Measurements from ENCODE around the gene EMX1. TPM values are rescaled to one million over a fixed set of nuclear protein-coding genes. Genes with fewer than 3 reads are reported as not detected.

EMX1 gene
- total RNA-seq, 1 donor from 2014 or later, result not detected

- Mint-ChIP-seq H3K9me3 (ENCODE audit: low read depth) (no peaks in the 10 kb centered on the region), H3K4me1 (ENCODE audit: low read depth) (peaks cover 15% of the 10 kb centered on the region), H3K27ac (ENCODE audit: unreplicated experiment) (no peak overlapping the region), H3K4me3 (ENCODE audit: unreplicated experiment) (no peak overlapping the region), H3K27me3 (ENCODE audit: low read depth) (peaks cover 9% of the 10 kb centered on the region), H3K36me3 (ENCODE audit: low read depth) (peaks cover 14% of the 10 kb centered on the region)
- no peak for DNase-seq (ENCODE audit: low spot score)
- TF ChIP-seq CTCF (IDR thresholded peaks at IDR 0.05), result no peak
Measured at GRCh38 chr2:72942881-72943418, 25.6 kb downstream of the EMX1 start.

GRCh38 chr2:72943540-72944395, 26.4 kb downstream of the EMX1 start:
- Mint-ChIP-seq H3K27ac (ENCODE audit: unreplicated experiment) (no peak overlapping the region), H3K27me3 (ENCODE audit: low read depth) (peaks cover 6% of the 10 kb centered on the region), H3K4me3 (ENCODE audit: unreplicated experiment) (no peak overlapping the region), H3K4me1 (ENCODE audit: low read depth) (peaks cover 15% of the 10 kb centered on the region), H3K9me3 (ENCODE audit: low read depth) (no peaks in the 10 kb centered on the region), H3K36me3 (ENCODE audit: low read depth) (peaks cover 15% of the 10 kb centered on the region)
- TF ChIP-seq CTCF (IDR thresholded peaks at IDR 0.05), result no peak
- no peak for DNase-seq (ENCODE audit: low spot score)

- Mint-ChIP-seq H3K4me3 (ENCODE audit: unreplicated experiment) (no peak overlapping the region), H3K27ac (ENCODE audit: unreplicated experiment) (no peak overlapping the region), H3K36me3 (ENCODE audit: low read depth) (peaks cover 16% of the 10 kb centered on the region), H3K9me3 (ENCODE audit: low read depth) (no peaks in the 10 kb centered on the region), H3K27me3 (ENCODE audit: low read depth) (no peaks in the 10 kb centered on the region), H3K4me1 (ENCODE audit: low read depth) (peaks cover 15% of the 10 kb centered on the region)
- no peak for DNase-seq (ENCODE audit: low spot score)
- TF ChIP-seq CTCF (IDR thresholded peaks at IDR 0.05), result no peak
Measured at GRCh38 chr2:72944804-72945449, 27.6 kb downstream of the EMX1 start.

GRCh38 chr2:72945450-72946019, 28.2 kb downstream of the EMX1 start:
- Mint-ChIP-seq H3K4me1 (ENCODE audit: low read depth) (peaks cover 12% of the 10 kb centered on the region), H3K4me3 (ENCODE audit: unreplicated experiment) (no peak overlapping the region), H3K36me3 (ENCODE audit: low read depth) (peaks cover 14% of the 10 kb centered on the region), H3K9me3 (ENCODE audit: low read depth) (no peaks in the 10 kb centered on the region), H3K27me3 (ENCODE audit: low read depth) (no peaks in the 10 kb centered on the region), H3K27ac (ENCODE audit: unreplicated experiment) (no peak overlapping the region)
- DNase-seq (ENCODE audit: low spot score), result no peak
- no peak for TF ChIP-seq CTCF (IDR thresholded peaks at IDR 0.05)

- TF ChIP-seq CTCF (IDR thresholded peaks at IDR 0.05), result no peak
- peaks cover 14% of the 10 kb centered on the region for H3K36me3 Mint-ChIP-seq (ENCODE audit: low read depth)
- peaks cover 3% of the 10 kb centered on the region for H3K4me1 Mint-ChIP-seq (ENCODE audit: low read depth)
- DNase-seq (ENCODE audit: low spot score), result no peak
- H3K27me3 Mint-ChIP-seq (ENCODE audit: low read depth), result no peaks in the 10 kb centered on the region
- H3K9me3 Mint-ChIP-seq (ENCODE audit: low read depth), result no peaks in the 10 kb centered on the region
- no peak overlapping the region for H3K27ac Mint-ChIP-seq (ENCODE audit: unreplicated experiment)
- H3K4me3 Mint-ChIP-seq (ENCODE audit: unreplicated experiment), result no peak overlapping the region
Measured at GRCh38 chr2:72946466-72946865, 29.1 kb downstream of the EMX1 start.

Data from chondrocyte (in vitro differentiated cells).